Cerebellar cortex (tissue), 1 donor: ENCODE data around the gene NRF1.
A peak's percentile ranks its signal among the peaks of the same experiment; 100 is the strongest.
"Not testable (repeated sequence)": the region's sequence is repeated elsewhere in the genome, so short reads cannot be mapped to it uniquely, and the experiment has no call there.

Experiments
- DNase-seq: peaks from one replicate; pipeline ENCODE4 v3.0.0-alpha.2; 2015; ENCODE audit warnings: low spot score

The NRF1 gene

GRCh38 chr7:129611246-129612111 lies at the start of gene NRF1:
TSS of gene NRF1 (plus strand) at chr7:129611720. CDS start at chr7:129657352, 45,632 bp downstream.
- DNase-seq, result peak; percentile 82

- DNase-seq, result not testable (repeated sequence)
Observed at GRCh38 chr7:129566323-129566722, 45.2 kb upstream of the NRF1 start.

DNA sequence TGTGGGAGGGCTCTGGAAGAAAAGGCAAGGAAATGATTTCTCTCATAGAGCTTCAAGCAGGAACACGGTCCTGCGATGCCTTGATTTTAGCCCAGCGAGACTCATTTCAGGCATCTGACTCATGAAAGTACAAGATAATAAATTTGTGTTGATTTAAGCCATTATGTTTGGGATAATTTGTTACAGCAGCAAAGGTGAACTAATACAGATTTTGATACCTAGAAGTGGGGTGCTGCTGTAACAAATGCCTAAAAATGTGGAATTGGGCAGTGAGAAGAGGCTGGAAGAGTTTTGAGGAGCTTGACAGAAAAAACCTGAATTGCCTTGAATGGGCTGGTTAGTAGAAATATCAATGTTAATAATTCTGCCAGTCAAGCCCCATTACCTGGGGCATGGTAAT lies 44.1 kb upstream of the NRF1 start:
- DNase-seq, result no peak

- DNase-seq, result no peak
Observed at GRCh38 chr7:129568240-129568639, 43.3 kb upstream of the NRF1 start.

GRCh38 chr7:129569326-129569725 lies 42.2 kb upstream of the NRF1 start:
- DNase-seq, result no peak

DNA sequence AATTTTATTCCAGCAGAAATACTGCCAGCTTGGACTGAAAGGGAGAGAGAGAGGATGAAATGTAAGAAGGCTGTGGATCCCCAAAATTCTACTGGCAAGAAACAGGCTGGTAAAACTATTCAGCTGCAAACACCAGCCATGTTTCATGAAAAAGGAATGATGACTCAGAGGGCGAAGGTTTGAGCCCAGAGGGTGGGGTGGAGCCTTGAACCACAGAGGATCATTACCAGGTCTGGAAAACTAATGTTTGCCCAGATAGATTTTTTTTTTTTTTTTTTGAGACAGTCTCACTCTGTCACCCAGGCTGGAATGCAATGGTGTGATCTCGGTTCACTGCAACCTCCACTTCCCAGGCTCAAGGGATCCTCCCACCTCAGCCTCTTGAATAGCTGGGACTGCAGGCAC lies 41.7 kb upstream of the NRF1 start:
- no peak for DNase-seq

DNA sequence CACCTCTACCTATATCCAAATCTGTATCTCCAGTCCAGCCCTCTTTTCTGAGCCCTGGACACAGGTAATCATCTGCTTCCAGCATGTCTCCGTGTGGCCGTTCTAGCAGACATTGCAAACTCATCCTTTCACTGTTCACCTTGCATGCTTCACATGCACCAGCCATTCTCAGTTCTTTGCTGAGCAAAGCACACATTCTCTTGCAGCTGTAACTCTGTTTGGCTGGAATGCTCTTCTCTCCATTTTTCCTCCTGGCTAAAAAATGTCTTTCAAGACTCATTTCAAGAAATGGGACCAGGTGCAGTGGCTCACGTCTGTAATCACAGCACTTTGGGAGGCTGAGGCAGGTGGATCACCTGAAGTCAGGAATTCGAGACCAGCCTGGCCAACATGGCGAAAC lies 40.3 kb upstream of the NRF1 start:
- DNase-seq, result no peak

- no peak for DNase-seq
Observed at GRCh38 chr7:129572205-129572604, 39.3 kb upstream of the NRF1 start.

- DNase-seq, result no peak
Observed at GRCh38 chr7:129574487-129574886, 37.0 kb upstream of the NRF1 start.

GRCh38 chr7:129575699-129576098 lies 35.8 kb upstream of the NRF1 start:
- no peak for DNase-seq

- no peak for DNase-seq
Observed at GRCh38 chr7:129576138-129576537, 35.4 kb upstream of the NRF1 start.

DNA sequence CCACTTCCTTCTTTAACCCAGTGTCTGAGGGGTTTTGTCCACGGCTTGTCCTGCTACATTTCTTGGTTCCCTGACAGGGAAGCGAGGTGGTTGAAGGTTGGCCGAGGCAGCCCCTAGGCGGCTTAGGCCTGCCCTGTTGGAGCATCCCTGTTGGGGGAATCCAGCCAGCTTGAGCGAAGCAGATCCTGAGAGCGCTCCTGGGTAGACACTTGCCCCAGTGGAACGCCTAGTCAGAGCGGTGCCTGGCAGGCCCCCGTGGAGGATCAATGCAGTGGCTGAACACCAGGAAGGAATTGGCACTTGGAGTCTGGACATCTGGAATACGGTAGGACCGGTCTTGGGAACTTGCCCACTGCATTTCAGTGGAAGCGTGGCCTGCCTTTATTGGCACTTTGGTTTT lies 32.7 kb upstream of the NRF1 start:
- no peak for DNase-seq

- not testable (repeated sequence) for DNase-seq
Observed at GRCh38 chr7:129586179-129586578, 25.3 kb upstream of the NRF1 start.

GRCh38 chr7:129588268-129588667 lies 23.3 kb upstream of the NRF1 start:
- no peak for DNase-seq

- DNase-seq, result no peak
Observed at GRCh38 chr7:129591868-129592267, 19.7 kb upstream of the NRF1 start.

- not testable (repeated sequence) for DNase-seq
Observed at GRCh38 chr7:129596386-129596785, 15.1 kb upstream of the NRF1 start.

- DNase-seq, result no peak
Observed at GRCh38 chr7:129597672-129598071, 13.8 kb upstream of the NRF1 start.

DNA sequence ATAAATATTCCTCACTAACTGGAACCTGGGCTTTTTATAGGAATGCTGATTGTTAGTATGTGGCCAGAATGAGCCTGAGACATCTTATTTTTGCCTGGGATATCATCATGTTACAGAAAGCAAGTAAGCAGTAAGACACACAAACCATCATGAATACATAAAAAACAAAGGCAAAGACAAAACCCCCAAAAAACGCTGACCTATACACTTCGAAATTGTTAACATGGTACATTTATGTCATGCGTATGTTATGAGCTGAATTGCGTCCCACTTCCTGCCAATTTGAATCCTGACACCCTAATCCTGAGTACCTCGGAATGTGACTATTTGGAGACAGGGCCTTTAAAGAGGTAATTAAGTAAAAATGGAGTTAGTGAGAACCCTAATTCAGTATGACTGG lies 12.3 kb upstream of the NRF1 start:
- no peak for DNase-seq

GRCh38 chr7:129603594-129603993 lies 7.9 kb upstream of the NRF1 start:
- not testable (repeated sequence) for DNase-seq

DNA sequence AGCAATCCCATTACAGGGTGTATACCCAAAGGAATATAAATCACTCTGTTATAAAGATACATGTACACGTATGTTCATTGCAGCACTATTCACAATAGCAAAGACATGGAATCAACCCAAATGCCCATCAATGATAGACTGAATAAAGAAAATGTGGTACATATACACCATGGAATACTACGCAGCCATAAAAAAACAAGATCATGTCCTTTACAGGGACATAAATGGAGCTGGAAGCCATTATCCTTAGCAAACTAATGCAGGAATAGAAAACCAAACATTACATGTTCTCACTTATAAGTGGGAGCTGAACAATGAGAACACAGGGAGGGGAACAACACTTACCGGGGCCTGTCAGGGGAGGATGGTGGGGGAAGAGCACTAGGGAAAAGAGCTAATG lies 7.5 kb upstream of the NRF1 start:
- DNase-seq, result not testable (repeated sequence)

DNA sequence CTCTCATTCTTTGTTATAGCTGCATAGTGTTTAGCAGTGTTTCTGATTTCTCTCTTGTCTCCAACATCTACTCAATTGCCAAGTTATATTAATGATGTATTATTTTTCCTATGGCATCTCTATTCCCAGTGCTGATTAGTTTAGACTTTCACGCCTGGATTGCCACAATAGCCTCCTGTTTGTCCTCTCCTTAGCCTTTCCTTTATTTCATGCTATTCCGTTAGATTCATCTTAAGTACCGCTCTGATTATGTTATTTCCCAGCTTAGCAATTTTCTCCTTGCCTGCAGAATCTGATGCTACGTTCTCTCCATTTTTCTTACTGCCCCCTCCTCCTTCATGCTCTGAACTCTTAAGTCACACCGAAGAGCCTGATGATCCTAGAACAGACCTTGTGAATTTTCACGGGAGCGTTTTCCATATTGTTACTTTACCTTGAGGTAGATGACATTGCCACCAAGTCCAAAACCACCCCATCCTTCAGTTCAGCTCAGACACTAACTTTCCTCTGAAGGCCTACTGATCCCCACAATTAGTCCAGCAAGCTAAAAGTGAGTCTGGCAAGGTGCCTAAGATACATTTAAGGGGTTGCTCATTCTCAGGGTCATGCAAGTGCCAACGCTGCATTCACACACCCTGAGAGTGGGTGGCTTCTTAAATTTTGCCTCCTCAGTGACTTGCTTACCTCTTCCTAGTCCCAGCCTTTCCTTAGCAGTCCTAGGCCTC lies 6.6 kb upstream of the NRF1 start:
- no peak for DNase-seq

GRCh38 chr7:129605960-129606614 lies 5.4 kb upstream of the NRF1 start:
- no peak for DNase-seq

- DNase-seq, result no peak
Observed at GRCh38 chr7:129606803-129607202, 4.7 kb upstream of the NRF1 start.
